NT2/D1 (cell line): ENCODE results near the gene OCRL.

Source experiments
- SUZ12 ChIP-seq: IDR thresholded peaks from 2 replicates; pipeline ENCODE4 v1.6.1; 2011; ENCODE audit not compliant: insufficient read length, insufficient read depth; ENCODE audit errors: extremely low read depth
- YY1 ChIP-seq: IDR thresholded peaks from 2 replicates; pipeline ENCODE4 v1.6.1; 2011; ENCODE audit not compliant: insufficient read length, insufficient read depth
- ZNF274 ChIP-seq: IDR thresholded peaks from 2 replicates; pipeline ENCODE4 v1.6.1; 2011; ENCODE audit warnings: mild to moderate bottlenecking, low read depth, low read length

DNA sequence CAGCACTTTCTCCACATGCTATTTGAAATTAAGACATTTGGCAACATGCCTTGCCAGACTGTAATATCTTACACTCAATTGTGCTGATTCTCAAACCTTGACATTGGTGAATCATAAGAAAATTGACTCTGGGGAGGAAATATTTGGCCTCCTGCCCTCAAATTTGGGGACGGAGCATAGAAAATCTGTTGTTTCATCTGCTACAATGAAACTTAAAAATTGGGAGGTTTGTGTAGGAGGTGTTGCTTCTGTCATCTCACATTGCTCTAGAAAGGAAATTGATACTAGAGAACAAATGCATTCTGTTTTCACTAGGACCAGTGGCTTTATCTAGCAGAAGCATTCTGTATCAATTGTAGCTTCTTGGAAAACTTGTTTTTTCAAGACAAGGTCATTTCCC lies 5.3 kb downstream of the OCRL start:
- TF ChIP-seq SUZ12 (no peak), ZNF274 (no peak), YY1 (no peak)
